Spleen (tissue), 11 donors: ENCODE measurements around the gene SYCP3. TPM values are rescaled to one million over a fixed set of nuclear protein-coding genes. Genes with fewer than 3 reads are reported as not detected.

Experiments
- DNase-seq: peaks from one replicate; pipeline ENCODE4 v3.0.0-alpha.2; 2020
- H3K27ac ChIP-seq, 8 donors: fragments of 200-600 bp; sonication (generic) in 7 of 8; 1 replicate in 4 of 8; 2 replicates in 4 of 8; pipeline versions ENCODE4 v1.5.0 to v1.8.0; 2016 to 2021; ENCODE audit warnings: inconsistent platforms in 4 of 8, mild to moderate bottlenecking in 4 of 8, moderate library complexity in 1 of 8
- H3K27me3 ChIP-seq, 7 donors: fragments of 200-600 bp; sonication (generic) in 6 of 7; replicated peaks in 1 of 7; 1 replicate in 4 of 7; 2 replicates in 3 of 7; pipeline versions ENCODE4 v1.5.0 to v1.8.0; 2016 to 2021; ENCODE audit warnings: inconsistent platforms in 3 of 7, mild to moderate bottlenecking in 1 of 7
- H3K36me3 ChIP-seq, 6 donors: fragments of 200-600 bp; sonication (generic) in 5 of 6; 1 replicate in 4 of 6; 2 replicates in 2 of 6; pipeline versions ENCODE4 v1.5.0 to v1.8.0; 2016 to 2021; ENCODE audit warnings: inconsistent platforms in 2 of 6
- H3K4me1 ChIP-seq, 6 donors: fragments of 200-600 bp; sonication (generic) in 5 of 6; 1 replicate in 3 of 6; 2 replicates in 3 of 6; pipeline versions ENCODE4 v1.5.0 to v1.8.0; 2016 to 2021; ENCODE audit warnings: inconsistent platforms in 3 of 6
- H3K4me3 ChIP-seq, 8 donors: fragments of 200-600 bp; sonication (generic) in 7 of 8; 1 replicate in 4 of 8; 2 replicates in 4 of 8; pipeline versions ENCODE4 v1.5.0 to v1.8.0; 2016 to 2021; ENCODE audit warnings: inconsistent platforms in 4 of 8, mild to moderate bottlenecking in 4 of 8, moderate library complexity in 2 of 8
- H3K9me3 ChIP-seq, 8 donors: fragments of 200-600 bp; sonication (generic) in 7 of 8; 1 replicate in 4 of 8; 2 replicates in 4 of 8; pipeline versions ENCODE4 v1.5.0 to v1.8.0; 2016 to 2021; ENCODE audit warnings: inconsistent platforms in 4 of 8
- CTCF ChIP-seq, 11 experiments: fragments of 200-600 bp in 7 of 11; fragments of 450-650 bp in 4 of 11; sonication (generic) in 4 of 11; IDR thresholded peaks in 8 of 11; conservative IDR thresholded peaks in 3 of 11; 1 replicate in 7 of 11; 2 replicates in 4 of 11; pipeline versions ENCODE4 v1.4.0 to v1.8.0; 2016 to 2021; ENCODE audit warnings: antibody characterized with exemption in 11 of 11, inconsistent platforms in 4 of 11, mild to moderate bottlenecking in 1 of 11
- POLR2A ChIP-seq, 3 donors: fragments of 450-650 bp; IDR thresholded peaks; one replicate each; pipeline ENCODE4 v1.5.1; 2017; ENCODE audit warnings: antibody characterized with exemption in 3 of 3, mild to moderate bottlenecking in 1 of 3
- POLR2AphosphoS5 ChIP-seq, 3 donors: sonication (generic); formaldehyde crosslinking; IDR thresholded peaks; one replicate each; pipeline ENCODE4 v1.5.1; 2017; ENCODE audit warnings: antibody characterized with exemption in 3 of 3
- WGBS, 5 donors: extraction: QIAGEN DNeasy Blood & Tissue Kit in 3 of 5; methylation state at CpG; one replicate each; pipeline versions ENCODE4 v1.1.5 to v1.1.7; 2013 to 2018; 5-methylcytosine and 5-hydroxymethylcytosine counted together
- intact Hi-C: fragments of 100-400 bp; cut with DNase I; formaldehyde crosslinking; loops from one replicate; pipeline ENCODE4 v1.15.0; 2023; ENCODE audit warnings: low total_unique reads
- polyA plus RNA-seq, 3 donors: library from polyadenylated mRNA; stranded (reverse); fragments of 200-250 nt; gene quantifications; one replicate each; pipeline ENCODE4 v1.2.1, GENCODE V29; 2013
- total RNA-seq, 7 donors: library from RNA; depleted of rRNA in 3 of 7; stranded (reverse); fragments of >200 nt in 3 of 7; fragmentation: NEBNext Ultra II Directional in 4 of 7; extraction: Animal tissue kit (Norgen Biotek cat#: 25700) in 4 of 7; gene quantifications; one replicate each; pipeline versions ENCODE4 v1.1.0 to v1.2.1, GENCODE V29; 2016 to 2021
- donor health status: healthy with polysubstance abuse.
- donor health status: DM: no; HTN: no; CAD: no; lungs with moderate emphysema.
- donor health status: DM: no; HTN: no; CAD: no.
- donor health status: Bipolar disorder and iron deficiency.
- donor health status: healthy.
- donor health status: DM: no; HTN: no; CAD: no.
- donor health status: DM: yes; HTN: yes; CAD: no.

SYCP3 gene
- total and polyA plus RNA-seq, 10 donors: 0.23 to 3.5 (median 0.44) TPM

- TF ChIP-seq POLR2AphosphoS5 (IDR thresholded peaks at IDR 0.05): no peak
- TF ChIP-seq CTCF (IDR thresholded peaks at IDR 0.05 in 8 of 11, conservative IDR thresholded peaks at IDR 0.05 in 3 of 11): no peak
- no peak for TF ChIP-seq POLR2A (IDR thresholded peaks at IDR 0.05)
- Histone ChIP-seq H3K27me3 (no peaks in the 10 kb centered on the region), H3K36me3 (peaks cover 0 to 92% (median 10%) of the 10 kb centered on the region in 6 donors), H3K9me3 (no peaks in the 10 kb centered on the region), H3K4me1 (no peaks in the 10 kb centered on the region), H3K4me3 (no peak overlapping the region), H3K27ac (no peak overlapping the region)
- DNase-seq: no peak
- 60 to 68% (median 66%) methylated on average over 1 of the region's 1 CpG for WGBS, 5 donors
- intact Hi-C loops: no loop called here
Measured at GRCh38 chr12:101732318-101732717, 6.9 kb downstream of the SYCP3 start.

- no peak for DNase-seq
- peaks cover 0 to 99% (median 18%) of the 10 kb centered on the region in 6 donors for H3K36me3 ChIP-seq
- no peaks in the 10 kb centered on the region for H3K4me1 ChIP-seq
- H3K27me3 ChIP-seq: no peaks in the 10 kb centered on the region
- no peak overlapping the region for H3K27ac ChIP-seq
- intact Hi-C loops: no loop called here
- no peak overlapping the region for H3K4me3 ChIP-seq
- TF ChIP-seq CTCF (IDR thresholded peaks at IDR 0.05 in 8 of 11, conservative IDR thresholded peaks at IDR 0.05 in 3 of 11) (no peak), POLR2A (IDR thresholded peaks at IDR 0.05) (no peak), POLR2AphosphoS5 (IDR thresholded peaks at IDR 0.05) (no peak)
- H3K9me3 ChIP-seq: no peaks in the 10 kb centered on the region
Measured at GRCh38 chr12:101729842-101730241, 9.4 kb downstream of the SYCP3 start.

- Histone ChIP-seq H3K27ac (no peak overlapping the region), H3K27me3 (no peaks in the 10 kb centered on the region), H3K36me3 (peaks cover 0 to 96% (median 19%) of the 10 kb centered on the region in 6 donors), H3K4me1 (no peaks in the 10 kb centered on the region), H3K9me3 (no peaks in the 10 kb centered on the region), H3K4me3 (no peak overlapping the region)
- no peak for DNase-seq
- intact Hi-C loops: no loop called here
- TF ChIP-seq CTCF (IDR thresholded peaks at IDR 0.05 in 8 of 11, conservative IDR thresholded peaks at IDR 0.05 in 3 of 11): no peak
- no peak for TF ChIP-seq POLR2A (IDR thresholded peaks at IDR 0.05)
- no peak for TF ChIP-seq POLR2AphosphoS5 (IDR thresholded peaks at IDR 0.05)
Measured at GRCh38 chr12:101727098-101727497, 12.2 kb downstream of the SYCP3 start.

- TF ChIP-seq POLR2A (IDR thresholded peaks at IDR 0.05) (no peak), POLR2AphosphoS5 (IDR thresholded peaks at IDR 0.05) (no peak), CTCF (IDR thresholded peaks at IDR 0.05 in 8 of 11, conservative IDR thresholded peaks at IDR 0.05 in 3 of 11) (no peak)
- WGBS, 5 donors: 95 to 98% (median 97%) methylated on average over 4 of the region's 4 CpGs
- intact Hi-C loops: no loop called here
Measured at GRCh38 chr12:101722392-101722791, 16.9 kb downstream of the SYCP3 start.

More at GRCh38 chr12:101722392-101722791, 16.9 kb downstream of the SYCP3 start:
- H3K27me3 ChIP-seq: no peaks in the 10 kb centered on the region
- peaks cover 0 to 85% (median 16%) of the 10 kb centered on the region in 6 donors for H3K36me3 ChIP-seq
- H3K4me3 ChIP-seq: no peak overlapping the region
- no peaks in the 10 kb centered on the region for H3K9me3 ChIP-seq
- DNase-seq: no peak
- H3K4me1 ChIP-seq: no peaks in the 10 kb centered on the region
- H3K27ac ChIP-seq: no peak overlapping the region
